GM19372 (cell line): ENCODE results near the gene FLNB.

Source experiments
- ATAC-seq: cut with Tn5 transposase; IDR thresholded peaks from one replicate; pipeline ENCODE4 v1.9.1; 2021; ENCODE audit warnings: mild to moderate bottlenecking, low read depth, moderate library complexity; ENCODE audit not compliant: unreplicated experiment

The FLNB gene

DNA sequence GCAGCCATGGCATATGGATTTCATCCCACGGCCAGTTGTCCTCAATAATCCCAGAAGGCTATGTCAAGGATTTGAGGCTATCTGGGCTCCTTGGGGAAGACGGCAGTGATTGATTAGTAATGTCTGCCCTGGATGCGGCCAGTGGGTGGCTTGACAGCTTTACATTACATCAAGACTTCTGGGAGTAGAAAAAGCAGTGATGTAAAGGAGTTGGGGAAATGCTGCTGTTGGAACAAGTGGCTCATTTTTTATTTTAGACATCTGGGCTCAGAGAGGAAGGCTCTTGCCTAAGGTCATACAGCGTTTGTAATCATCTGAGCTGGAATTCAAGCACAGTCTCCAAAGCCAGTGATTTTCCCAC is 94.1 kb downstream of the FLNB start:
- no peak for ATAC-seq

GRCh38 chr3:58102976-58103451 is 94.8 kb downstream of the FLNB start:
- no peak for ATAC-seq

DNA sequence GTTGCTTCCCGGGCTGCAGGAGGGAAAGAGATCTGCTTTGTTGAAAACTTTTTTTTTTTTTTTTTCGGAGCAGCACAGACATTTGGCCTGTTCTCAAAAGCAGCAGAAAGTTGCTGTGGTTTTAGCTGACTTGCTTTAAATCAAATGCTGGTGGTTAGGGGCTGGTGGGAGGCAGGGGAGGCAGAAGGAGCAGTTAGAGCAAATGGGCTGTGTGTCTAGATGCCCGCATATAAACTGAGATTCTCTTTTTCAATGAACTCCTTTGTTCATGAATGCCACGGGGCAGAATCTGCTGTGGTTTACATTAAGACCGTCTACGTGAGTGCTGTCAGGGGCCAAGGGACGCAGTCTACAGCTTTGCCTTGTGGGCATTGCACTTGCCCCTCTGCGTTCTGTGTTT is 95.9 kb downstream of the FLNB start:
- ATAC-seq = no peak

DNA sequence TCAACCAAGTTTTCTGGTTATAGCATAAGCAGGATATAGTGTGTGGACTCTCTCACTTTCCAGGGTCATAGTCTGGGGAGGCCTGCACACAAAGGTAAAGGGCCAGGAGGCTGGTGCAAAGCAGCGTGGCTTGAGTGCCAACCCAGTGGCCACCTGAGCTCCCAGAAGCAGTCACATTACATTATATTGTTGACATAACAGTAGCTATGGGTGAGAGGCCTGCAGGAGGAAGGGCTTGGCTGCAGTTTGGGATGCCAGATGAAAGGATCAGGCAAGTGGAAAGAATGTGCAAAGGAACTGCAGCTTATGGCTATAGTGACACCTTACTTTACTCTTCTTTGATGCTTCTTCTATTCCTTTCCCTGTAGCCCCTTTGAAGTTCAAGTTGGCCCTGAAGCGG is 96.5 kb downstream of the FLNB start:
- ATAC-seq = no peak

DNA sequence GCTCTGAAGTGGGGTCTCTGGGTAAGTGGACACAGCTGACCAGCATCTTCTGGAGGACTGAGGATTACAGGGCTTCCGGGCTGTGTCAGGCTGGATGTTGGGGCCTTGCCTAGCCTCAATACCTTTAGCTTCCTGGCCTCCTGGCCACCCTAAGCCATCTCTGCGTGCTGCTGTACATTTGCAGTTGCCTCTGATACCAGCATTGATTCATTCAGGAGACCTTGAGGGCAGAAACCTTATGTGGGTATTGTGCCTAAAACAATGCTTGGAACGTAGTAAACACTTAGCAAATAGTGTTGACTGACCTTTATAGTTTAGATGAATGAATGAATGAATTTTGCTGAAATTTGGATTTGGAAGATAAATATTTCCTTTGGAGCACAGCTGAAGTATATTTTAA is 97.0 kb downstream of the FLNB start:
- ATAC-seq = no peak

GRCh38 chr3:58106061-58106460 is 97.8 kb downstream of the FLNB start:
- no peak for ATAC-seq

DNA sequence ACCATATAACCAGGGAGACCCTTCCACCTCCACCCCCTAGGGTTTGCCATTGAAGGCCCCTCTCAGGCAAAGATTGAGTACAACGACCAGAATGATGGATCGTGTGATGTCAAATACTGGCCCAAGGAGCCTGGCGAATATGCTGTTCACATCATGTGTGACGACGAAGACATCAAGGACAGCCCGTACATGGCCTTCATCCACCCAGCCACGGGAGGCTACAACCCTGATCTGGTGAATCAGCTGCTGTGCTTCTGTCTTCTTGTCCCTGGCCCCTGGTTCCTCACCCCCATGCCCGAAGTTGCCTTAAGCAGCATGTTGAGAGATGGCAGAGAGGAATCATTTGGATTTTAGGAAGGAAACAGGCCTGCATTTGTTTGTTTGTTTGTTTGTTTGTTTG is 98.4 kb downstream of the FLNB start:
- no peak for ATAC-seq

GRCh38 chr3:58107597-58107996 is 99.4 kb downstream of the FLNB start:
- ATAC-seq = no peak

DNA sequence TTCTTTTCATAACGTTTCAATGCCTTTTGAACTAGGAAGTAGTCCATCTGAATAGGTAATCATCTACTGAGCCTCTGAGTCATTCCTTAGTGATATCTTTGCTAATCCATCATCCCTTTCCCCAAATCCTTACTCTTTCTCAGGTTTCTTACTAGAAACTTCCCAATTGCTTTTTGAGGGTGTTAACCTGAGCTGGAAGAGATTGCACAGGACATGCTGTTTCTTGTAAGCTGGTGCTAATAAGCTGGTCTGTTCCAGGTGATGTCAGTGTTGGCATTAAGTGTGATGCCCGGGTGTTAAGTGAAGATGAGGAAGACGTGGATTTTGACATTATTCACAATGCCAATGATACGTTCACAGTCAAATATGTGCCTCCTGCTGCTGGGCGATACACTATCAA is 101.5 kb downstream of the FLNB start:
- ATAC-seq = no peak

DNA sequence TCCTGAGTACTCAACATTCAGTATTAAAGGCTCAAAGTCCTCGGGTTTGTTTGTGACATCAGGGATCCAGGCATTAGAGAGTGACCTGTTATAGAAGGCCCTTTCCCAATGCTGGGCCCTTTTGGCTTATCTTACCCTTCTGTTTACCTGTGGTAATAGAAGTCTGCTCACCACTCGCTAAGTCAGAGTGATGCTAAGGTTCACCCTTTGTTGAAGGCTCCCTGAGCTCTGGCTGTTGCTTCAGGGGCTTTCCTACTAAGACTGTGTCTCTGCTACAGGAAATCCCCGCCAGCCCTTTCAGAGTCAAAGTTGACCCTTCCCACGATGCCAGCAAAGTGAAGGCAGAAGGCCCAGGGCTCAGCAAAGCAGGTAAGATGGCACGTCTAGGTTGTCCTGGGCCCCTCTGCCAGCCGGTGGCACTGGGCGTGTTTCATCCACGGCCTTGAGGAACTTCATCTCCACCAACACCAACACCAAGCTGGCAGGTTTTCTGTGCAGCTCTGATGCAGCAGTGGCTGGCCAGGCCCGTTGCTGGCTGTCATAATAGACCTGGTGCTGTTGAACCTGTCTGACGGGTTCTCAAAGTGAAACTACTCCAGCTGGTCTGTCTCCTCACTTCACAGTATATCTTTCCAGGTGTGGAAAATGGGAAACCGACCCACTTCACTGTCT is 103.4 kb downstream of the FLNB start:
- ATAC-seq = no peak

GRCh38 chr3:58112185-58112535 is 103.9 kb downstream of the FLNB start:
- no peak for ATAC-seq

DNA sequence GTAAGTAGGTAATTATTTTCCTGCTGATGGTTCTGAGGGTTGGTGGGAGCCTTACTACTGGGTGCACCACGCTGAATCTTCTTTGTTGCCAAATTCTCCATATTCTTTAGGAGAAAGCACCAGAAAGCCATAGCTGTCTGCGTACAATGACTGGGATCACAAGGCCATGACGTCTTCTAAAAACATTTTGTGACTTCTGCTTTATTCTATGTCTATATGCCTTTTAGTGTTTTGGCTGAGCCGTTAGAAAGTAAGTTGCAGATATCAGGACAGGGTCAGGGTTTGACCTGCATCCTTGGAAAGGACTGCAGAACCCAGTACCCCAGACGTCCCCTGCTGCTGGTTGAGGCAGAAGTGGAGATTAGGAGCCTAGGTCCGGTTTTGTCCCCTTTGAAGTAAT is 107.0 kb downstream of the FLNB start:
- no peak for ATAC-seq

GRCh38 chr3:58116161-58116955 is 108.1 kb downstream of the FLNB start:
- ATAC-seq = peak; percentile 66

DNA sequence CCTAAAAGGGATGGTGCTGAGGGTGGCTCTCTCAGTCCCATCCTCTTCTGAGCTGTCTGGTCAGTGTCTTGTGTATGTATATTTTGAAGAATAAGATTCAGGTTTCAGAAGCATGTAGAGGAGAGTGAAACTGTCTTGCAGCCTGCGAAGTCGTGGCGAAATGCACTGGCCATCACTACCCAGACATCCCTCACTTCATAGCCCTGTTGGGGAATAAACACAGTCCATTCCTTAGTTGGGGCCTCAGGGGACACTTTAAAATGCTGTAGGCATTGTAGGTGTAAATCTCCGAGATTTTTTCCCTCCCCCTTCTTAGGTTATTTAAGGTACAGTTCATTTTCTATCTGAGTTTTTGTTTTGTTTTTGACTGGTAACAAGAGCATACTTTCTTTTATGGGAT is 108.8 kb downstream of the FLNB start:
- ATAC-seq = no peak

DNA sequence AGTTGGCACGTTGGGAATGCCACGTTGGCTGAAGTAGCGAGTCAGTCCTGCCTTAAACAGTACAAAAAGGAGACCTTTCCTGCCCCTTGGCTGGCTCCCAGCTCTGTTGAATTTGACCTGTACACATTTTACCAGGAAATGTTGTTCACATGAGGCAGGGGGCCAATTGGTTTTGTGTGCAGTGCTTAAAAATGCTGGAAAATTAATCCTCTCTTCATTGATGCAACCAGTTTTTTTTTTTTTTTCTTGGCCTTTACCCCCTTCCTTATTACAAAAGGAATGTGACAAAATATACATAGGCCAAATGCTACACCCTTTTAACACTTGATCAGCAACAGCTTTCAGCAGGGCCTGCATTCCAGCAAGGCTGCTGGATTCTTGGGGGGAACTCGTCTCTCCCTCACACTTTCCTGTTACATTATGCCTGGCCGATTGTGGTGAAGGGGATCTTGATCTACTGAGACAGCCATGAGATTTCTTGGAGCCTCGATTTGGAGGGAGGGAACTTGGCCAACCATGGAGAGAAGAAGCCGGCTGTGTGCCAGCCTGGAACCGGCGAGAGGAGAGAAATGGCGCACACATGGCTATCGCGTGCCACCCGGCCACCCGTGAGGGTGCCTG is 109.4 kb downstream of the FLNB start:
- no peak for ATAC-seq

DNA sequence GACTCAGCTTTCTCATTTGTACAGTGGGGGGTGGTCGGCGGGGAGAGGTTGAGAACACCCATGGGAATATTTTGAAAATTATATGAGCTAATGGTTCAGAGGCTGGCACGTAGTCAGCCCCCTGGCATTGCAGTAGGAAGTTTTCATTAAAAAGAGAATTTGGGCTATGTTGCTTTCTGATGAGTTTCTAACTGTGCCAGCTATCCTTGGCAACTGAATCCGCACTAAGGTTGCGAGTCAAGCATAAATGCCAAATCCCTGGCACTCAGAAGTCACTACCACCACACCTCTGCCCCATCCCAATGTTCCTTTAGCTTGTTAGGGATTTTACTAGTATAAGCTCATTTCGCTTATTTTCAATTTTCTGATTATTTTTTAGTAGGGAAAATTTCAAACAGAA is 111.0 kb downstream of the FLNB start:
- no peak for ATAC-seq

DNA sequence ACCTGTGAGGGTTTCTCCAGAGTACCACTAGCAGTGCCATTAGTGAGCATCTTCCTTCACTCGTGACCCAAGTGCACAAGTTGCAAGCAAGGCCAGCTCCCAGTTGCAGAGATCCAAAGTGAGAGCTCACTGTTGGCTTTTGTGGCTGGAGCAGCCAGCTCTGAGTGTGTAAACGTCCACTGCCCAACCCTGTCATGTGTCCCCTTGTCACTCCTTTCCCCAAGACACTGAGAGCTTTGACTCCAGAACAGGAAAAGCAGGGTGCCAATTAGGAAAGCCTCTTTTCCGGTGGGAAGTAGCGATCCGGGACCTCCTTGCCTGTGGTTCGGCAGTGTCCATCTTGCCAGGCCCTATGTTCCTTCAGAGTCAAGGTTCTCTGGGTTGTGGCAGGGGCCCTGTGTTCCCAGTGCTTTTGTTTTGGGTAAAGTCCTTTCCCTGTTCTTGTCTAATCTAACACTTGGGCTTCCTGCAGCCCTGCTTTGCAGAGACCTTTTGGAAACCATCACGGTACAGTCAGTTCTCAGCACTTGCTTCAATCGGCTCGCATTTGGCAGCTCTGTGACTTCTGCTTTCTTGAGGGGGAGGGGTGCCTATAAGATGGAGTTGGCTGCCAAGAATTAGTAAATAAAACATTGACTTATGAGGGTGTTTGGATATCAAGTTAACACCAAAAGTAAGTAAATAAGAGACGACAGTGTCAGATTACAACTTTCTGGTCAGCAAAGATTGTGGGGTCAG is 112.0 kb downstream of the FLNB start:
- no peak for ATAC-seq

DNA sequence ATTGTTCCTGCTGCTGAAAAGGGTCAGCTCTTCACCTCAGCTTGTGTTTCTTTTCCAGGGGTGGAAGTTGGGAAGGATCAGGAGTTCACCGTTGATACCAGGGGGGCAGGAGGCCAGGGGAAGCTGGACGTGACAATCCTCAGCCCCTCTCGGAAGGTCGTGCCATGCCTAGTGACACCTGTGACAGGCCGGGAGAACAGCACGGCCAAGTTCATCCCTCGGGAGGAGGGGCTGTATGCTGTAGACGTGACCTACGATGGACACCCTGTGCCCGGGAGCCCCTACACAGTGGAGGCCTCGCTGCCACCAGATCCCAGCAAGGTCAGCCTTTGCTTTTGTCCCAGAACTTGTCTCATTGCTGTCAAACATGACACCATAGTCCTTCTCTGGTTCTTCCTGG is 113.0 kb downstream of the FLNB start:
- ATAC-seq = no peak

DNA sequence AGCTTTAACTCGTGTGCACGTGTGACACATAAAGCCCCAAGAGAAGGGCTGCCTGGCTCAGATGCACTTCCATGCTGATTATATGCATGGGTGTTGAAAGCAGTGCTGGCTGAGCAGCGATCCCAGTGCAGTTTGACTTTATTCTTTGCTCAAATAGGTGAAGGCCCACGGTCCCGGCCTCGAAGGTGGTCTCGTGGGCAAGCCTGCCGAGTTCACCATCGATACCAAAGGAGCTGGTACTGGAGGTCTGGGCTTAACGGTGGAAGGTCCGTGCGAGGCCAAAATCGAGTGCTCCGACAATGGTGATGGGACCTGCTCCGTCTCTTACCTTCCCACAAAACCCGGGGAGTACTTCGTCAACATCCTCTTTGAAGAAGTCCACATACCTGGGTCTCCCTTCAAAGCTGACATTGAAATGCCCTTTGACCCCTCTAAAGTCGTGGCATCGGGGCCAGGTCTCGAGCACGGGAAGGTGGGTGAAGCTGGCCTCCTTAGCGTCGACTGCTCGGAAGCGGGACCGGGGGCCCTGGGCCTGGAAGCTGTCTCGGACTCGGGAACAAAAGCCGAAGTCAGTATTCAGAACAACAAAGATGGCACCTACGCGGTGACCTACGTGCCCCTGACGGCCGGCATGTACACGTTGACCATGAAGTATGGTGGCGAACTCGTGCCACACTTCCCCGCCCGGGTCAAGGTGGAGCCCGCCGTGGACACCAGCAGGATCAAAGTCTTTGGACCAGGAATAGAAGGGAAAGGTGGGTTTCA is 114.9 kb downstream of the FLNB start:
- no peak for ATAC-seq

DNA sequence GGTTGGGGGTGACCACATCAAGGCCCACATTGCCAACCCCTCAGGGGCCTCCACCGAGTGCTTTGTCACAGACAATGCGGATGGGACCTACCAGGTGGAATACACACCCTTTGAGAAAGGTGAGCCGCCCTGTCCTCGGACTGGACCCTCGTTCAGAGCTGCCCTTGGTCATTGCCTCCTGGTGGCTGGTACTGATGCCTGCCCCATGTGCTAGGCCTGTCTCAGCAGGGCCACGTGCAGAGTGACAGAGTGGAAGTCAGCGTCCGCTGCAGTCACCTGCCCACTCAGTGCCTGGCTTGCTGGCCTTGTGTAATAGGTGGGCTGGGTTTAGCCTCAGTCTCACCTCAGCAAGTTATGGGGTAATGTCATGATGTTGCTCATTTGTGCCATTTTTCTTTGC is 116.2 kb downstream of the FLNB start:
- no peak for ATAC-seq
